Peyer's patch (tissue), 4 donors: ENCODE measurements around the gene HDAC1.

Experiments used
- CTCF ChIP-seq, 6 experiments: fragments of 450-650 bp in 4 of 6; fragments of 200-600 bp in 2 of 6; sonication (generic) in 1 of 6; IDR thresholded peaks; one replicate each; pipeline ENCODE4 v1.5.1; 2017 to 2019; ENCODE audit warnings: antibody characterized with exemption in 6 of 6, mild to moderate bottlenecking in 3 of 6, moderate library complexity in 1 of 6
- POLR2A ChIP-seq, 2 donors: fragments of 450-650 bp; IDR thresholded peaks; one replicate each; pipeline ENCODE4 v1.5.1; 2017; ENCODE audit warnings: antibody characterized with exemption in 2 of 2, mild to moderate bottlenecking in 2 of 2, moderate library complexity in 2 of 2

GRCh38 chr1:32345289-32345827 lies 53.5 kb downstream of the HDAC1 start:
- no peak for TF ChIP-seq CTCF (IDR thresholded peaks at IDR 0.05)
- TF ChIP-seq POLR2A (IDR thresholded peaks at IDR 0.05): no peak
